ENCODE measurements around the gene USP32.

GRCh38 chr17:60395508-60396065 is 3.7 kb upstream of the USP32 start:
- TF ChIP-seq POLR2A (IDR thresholded peaks at IDR 0.05; ENCODE audit: low read depth, low read length), result no peak
- no peak for TF ChIP-seq TAF1 (IDR thresholded peaks at IDR 0.05; ENCODE audit: borderline replicate concordance, low read depth, low read length)
- no peak for TF ChIP-seq POLR2AphosphoS5 (IDR thresholded peaks at IDR 0.05; ENCODE audit: low read depth, low read length)

All from GM12892 (cell line).